Smooth muscle cell (in vitro differentiated cells): ENCODE results near the gene MITF. TPM values are rescaled to one million over a fixed set of nuclear protein-coding genes. Genes with fewer than 3 reads are reported as not detected.

Source experiments
- DNase-seq: peaks from one replicate; lab custom pipeline; 2025; ENCODE audit not compliant: unreplicated experiment; lab: John Stamatoyannopoulos, UW
- H2AFZ ChIP-seq: fragments of 200-600 bp; sonication (generic); 2 replicates; pipeline ENCODE4 v1.6.0; 2016; ENCODE audit warnings: antibody characterized with exemption, low read depth, mild to moderate bottlenecking
- H3F3A ChIP-seq: fragments of 200-600 bp; sonication (generic); 2 replicates; pipeline ENCODE4 v1.6.0; 2017; ENCODE audit warnings: antibody characterized with exemption, low read depth
- H3K27ac ChIP-seq: fragments of 200-600 bp; sonication (generic); 2 replicates; pipeline ENCODE4 v1.5.1; 2016; ENCODE audit warnings: low read depth, mild to moderate bottlenecking
- H3K27me3 ChIP-seq: fragments of 200-600 bp; sonication (generic); 2 replicates; pipeline ENCODE4 v1.6.1; 2016; ENCODE audit warnings: low read depth, mild to moderate bottlenecking
- H3K36me3 ChIP-seq: fragments of 200-600 bp; sonication (generic); 2 replicates; pipeline ENCODE4 v1.5.1; 2016; ENCODE audit warnings: low read depth
- H3K4me1 ChIP-seq: fragments of 200-600 bp; sonication (generic); 2 replicates; pipeline ENCODE4 v1.5.1; 2016; ENCODE audit warnings: low read depth
- H3K4me2 ChIP-seq: fragments of 200-600 bp; sonication (generic); 2 replicates; pipeline ENCODE4 v1.6.0; 2016; ENCODE audit warnings: mild to moderate bottlenecking
- H3K4me3 ChIP-seq: fragments of 200-600 bp; sonication (generic); 2 replicates; pipeline ENCODE4 v1.5.1; 2016; ENCODE audit warnings: mild to moderate bottlenecking
- H3K79me2 ChIP-seq: fragments of 200-600 bp; sonication (generic); 2 replicates; pipeline ENCODE4 v1.6.0; 2016; ENCODE audit warnings: low read depth, mild to moderate bottlenecking
- H3K9ac ChIP-seq: fragments of 200-600 bp; sonication (generic); 2 replicates; pipeline ENCODE4 v1.6.0; 2016; ENCODE audit warnings: low read depth
- H3K9me3 ChIP-seq: fragments of 200-600 bp; sonication (generic); replicated peaks from 2 replicates; pipeline ENCODE4 v1.5.1; 2016; ENCODE audit warnings: low read depth
- H4K20me1 ChIP-seq: fragments of 200-600 bp; sonication (generic); 2 replicates; pipeline ENCODE4 v1.6.0; 2016; ENCODE audit warnings: low read depth
- WGBS: methylation state at CpG from one replicate; pipeline ENCODE4 v1.1.7; 2016; ENCODE audit warnings: low lambda C conversion rate; 5-methylcytosine and 5-hydroxymethylcytosine counted together
- polyA plus RNA-seq: library from polyadenylated mRNA; unstranded; fragments of >200 nt; fragmentation: Nextera tagmentation; extraction: Ambion mirVana; gene quantifications from 2 replicates; pipeline ENCODE4 v1.2.1, GENCODE V29; 2016
- total RNA-seq: library from RNA; depleted of rRNA; stranded (reverse); fragments of >200 nt; gene quantifications from 2 replicates; pipeline ENCODE4 v1.2.3, GENCODE V29; 2014
- TF ChIP-seq, protein P1 (sequence below): fragments of 200-600 bp; sonication (generic); IDR thresholded peaks from 2 replicates; pipeline ENCODE4 v1.5.1; 2017; ENCODE audit warnings: borderline replicate concordance, mild to moderate bottlenecking, antibody characterized with exemption; ENCODE audit not compliant: insufficient read depth, poor library complexity, severe bottlenecking

Gene MITF
- total and polyA plus RNA-seq, 2 experiments from 2014 or later = 2.3 to 3.1 TPM

GRCh38 chr3:69785769-69786320 is 46.6 kb downstream of the MITF start:
- WGBS = 99% methylated on average over 3 of the region's 3 CpGs
- no peak overlapping the region for H3K4me2 ChIP-seq
- no peak overlapping the region for H3K9ac ChIP-seq

DNA sequence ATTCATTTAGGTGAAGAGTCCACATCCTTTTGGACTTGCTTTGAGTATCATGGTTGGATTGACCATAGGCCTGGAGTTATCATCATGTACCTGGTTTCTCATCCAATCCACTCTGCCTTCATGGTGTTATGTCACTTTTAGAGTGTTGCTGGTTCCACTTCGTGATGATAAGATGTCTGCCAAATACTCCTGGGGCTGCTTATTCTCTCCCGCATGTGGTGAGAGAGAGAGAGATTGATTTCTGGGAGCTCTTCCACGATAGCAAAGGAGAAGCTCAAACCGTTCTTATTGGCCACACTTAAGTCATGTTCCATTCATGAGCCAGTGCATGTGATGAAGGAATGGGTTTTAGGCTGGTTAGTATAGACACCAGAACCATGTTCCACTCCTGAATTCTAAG is 47.6 kb downstream of the MITF start:
- Histone ChIP-seq H3K9me3 (no peaks in the 10 kb centered on the region), H3F3A (peaks cover 8% of the 10 kb centered on the region), H3K4me3 (no peak overlapping the region), H3K79me2 (no peaks in the 10 kb centered on the region), H2AFZ (no peak overlapping the region), H3K36me3 (no peaks in the 10 kb centered on the region), H3K9ac (no peak overlapping the region), H3K4me1 (peaks cover 14% of the 10 kb centered on the region), H4K20me1 (no peaks in the 10 kb centered on the region), H3K27me3 (no peaks in the 10 kb centered on the region), H3K27ac (peak overlapping the region; percentile 72), H3K4me2 (peak overlapping the region; percentile 69)
- DNase-seq = no peak
- TF ChIP-seq, protein P1, sequence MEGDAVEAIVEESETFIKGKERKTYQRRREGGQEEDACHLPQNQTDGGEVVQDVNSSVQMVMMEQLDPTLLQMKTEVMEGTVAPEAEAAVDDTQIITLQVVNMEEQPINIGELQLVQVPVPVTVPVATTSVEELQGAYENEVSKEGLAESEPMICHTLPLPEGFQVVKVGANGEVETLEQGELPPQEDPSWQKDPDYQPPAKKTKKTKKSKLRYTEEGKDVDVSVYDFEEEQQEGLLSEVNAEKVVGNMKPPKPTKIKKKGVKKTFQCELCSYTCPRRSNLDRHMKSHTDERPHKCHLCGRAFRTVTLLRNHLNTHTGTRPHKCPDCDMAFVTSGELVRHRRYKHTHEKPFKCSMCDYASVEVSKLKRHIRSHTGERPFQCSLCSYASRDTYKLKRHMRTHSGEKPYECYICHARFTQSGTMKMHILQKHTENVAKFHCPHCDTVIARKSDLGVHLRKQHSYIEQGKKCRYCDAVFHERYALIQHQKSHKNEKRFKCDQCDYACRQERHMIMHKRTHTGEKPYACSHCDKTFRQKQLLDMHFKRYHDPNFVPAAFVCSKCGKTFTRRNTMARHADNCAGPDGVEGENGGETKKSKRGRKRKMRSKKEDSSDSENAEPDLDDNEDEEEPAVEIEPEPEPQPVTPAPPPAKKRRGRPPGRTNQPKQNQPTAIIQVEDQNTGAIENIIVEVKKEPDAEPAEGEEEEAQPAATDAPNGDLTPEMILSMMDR = no peak
- 86% methylated on average over 4 of the region's 4 CpGs for WGBS

More at GRCh38 chr3:69785769-69786320, 46.6 kb downstream of the MITF start:
- Histone ChIP-seq H4K20me1 (no peaks in the 10 kb centered on the region), H3K79me2 (no peaks in the 10 kb centered on the region), H3K36me3 (no peaks in the 10 kb centered on the region), H3F3A (peaks cover under 1% of the 10 kb centered on the region), H3K27ac (no peak overlapping the region), H3K9me3 (no peaks in the 10 kb centered on the region), H3K27me3 (no peaks in the 10 kb centered on the region), H2AFZ (no peak overlapping the region), H3K4me1 (peaks cover 4% of the 10 kb centered on the region), H3K4me3 (no peak overlapping the region)
- TF ChIP-seq, protein P1 = no peak
- DNase-seq = no peak

DNA sequence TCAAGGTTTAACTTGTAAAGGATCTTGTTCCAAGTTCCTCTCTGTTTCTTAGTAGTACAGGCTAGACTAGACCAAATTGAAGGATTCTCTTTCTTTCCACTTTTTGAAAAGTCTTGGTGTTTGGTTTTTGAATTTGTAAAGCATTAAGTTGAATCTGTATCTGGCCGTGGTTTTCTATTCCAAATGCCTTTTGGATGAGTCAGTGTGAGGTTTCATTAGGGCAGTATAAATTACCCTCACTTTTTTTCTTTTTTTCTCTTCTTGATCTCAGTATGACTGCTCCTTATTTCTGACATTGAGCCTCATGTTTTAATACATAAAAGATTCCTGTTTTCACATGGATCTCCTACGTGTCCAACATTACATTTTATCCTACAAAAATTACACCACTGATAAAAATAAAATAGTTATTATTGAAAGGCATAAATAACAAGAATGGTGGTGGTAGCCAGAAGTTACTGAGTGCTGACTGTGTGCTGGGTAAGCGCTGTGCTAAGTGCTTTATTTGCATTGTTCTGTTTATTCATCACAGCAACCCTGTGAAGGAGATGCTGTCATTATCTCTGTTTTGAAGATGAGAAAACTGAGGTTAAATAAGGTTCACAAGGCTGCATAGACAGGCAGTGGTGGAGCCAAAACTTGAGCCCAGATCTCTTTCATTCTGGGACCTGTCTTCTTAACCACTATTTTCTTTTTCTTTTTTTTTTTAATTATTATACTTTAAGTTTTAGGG is 48.3 kb downstream of the MITF start:
- H3K79me2 ChIP-seq = no peaks in the 10 kb centered on the region
- DNase-seq = no peak
- peak overlapping the region; percentile 72 for H3K27ac ChIP-seq
- H3K36me3 ChIP-seq = no peaks in the 10 kb centered on the region
- no peaks in the 10 kb centered on the region for H3K9me3 ChIP-seq
- H2AFZ ChIP-seq = no peak overlapping the region
- peak overlapping the region; percentile 69 for H3K4me2 ChIP-seq
- H3K27me3 ChIP-seq = no peaks in the 10 kb centered on the region
- TF ChIP-seq, protein P1 = no peak
- H3K4me1 ChIP-seq = peaks cover 16% of the 10 kb centered on the region
- no peak overlapping the region for H3K4me3 ChIP-seq
- H3K9ac ChIP-seq = no peak overlapping the region
- peaks cover 11% of the 10 kb centered on the region for H3F3A ChIP-seq
- 30% methylated on average over 3 of the region's 3 CpGs for WGBS
- no peaks in the 10 kb centered on the region for H4K20me1 ChIP-seq
